Stimulated activated CD8-positive, alpha-beta memory T cell treated with anti-CD3 and anti-CD28 coated beads, Interleukin-12 subunit alpha, Interleukin-12 subunit beta, amount 100 ng/mL, for 24 hours (primary cell): ENCODE measurements around the gene EMP2.
"Not testable (repeated sequence)": the region's sequence is repeated elsewhere in the genome, so short reads cannot be mapped to it uniquely, and the experiment has no call there.

Experiments used
- DNase-seq: peaks from one replicate; pipeline ENCODE4 v3.0.0-alpha.2; 2020; ENCODE audit errors: extremely low read depth

Gene EMP2, protein sequence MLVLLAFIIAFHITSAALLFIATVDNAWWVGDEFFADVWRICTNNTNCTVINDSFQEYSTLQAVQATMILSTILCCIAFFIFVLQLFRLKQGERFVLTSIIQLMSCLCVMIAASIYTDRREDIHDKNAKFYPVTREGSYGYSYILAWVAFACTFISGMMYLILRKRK

DNA sequence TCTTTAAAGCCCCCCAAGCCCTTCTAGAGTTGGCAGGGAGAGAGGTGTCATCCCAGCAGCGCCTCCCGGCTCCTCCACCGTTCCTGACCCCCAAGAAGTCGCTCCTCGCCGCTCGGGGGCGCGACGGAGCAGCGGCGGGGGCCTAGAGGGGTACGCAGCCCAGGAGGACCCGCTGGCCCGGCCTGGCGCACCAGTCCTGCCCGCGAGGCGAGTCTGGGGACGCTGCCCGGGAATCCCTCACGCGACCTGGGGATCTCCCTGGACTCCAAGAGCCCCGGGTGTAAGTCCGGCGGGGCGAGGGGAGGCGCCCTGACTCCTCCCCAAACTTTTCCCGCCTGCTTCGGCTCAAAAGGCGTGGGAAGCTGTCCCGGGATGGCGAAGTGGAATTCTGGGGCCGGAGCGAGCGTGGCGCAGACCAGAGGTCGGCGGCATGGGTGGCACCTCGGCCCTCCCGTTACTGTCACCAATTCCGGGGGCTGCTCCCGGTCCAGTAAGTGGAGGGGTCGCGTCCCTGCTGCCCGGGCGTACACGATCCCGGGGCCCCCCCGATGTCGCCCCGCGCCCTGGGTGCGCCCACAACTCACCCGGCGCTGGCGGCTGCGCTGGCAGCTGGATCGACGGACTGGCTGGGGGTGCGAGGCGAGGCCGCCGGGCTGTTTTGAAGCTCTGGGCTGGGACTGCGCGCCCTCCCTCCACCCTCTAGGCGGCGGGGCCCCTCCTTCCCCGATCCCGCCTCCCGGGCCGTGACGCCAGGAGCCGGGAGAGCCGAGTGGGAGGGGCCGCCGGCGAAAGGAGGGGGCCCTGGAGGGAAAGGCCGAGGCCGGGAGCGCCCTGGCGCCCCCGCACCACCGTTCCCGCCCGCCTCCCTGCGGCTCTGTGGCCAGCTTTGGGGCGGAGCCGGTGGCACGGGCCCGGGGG, at the start of gene EMP2:
Gene EMP2, minus strand, starts transcription at position 634 of the 918 bp plus-strand sequence. CDS start 32,981 bp downstream, outside the sequence.
- DNase-seq, result no peak

DNA sequence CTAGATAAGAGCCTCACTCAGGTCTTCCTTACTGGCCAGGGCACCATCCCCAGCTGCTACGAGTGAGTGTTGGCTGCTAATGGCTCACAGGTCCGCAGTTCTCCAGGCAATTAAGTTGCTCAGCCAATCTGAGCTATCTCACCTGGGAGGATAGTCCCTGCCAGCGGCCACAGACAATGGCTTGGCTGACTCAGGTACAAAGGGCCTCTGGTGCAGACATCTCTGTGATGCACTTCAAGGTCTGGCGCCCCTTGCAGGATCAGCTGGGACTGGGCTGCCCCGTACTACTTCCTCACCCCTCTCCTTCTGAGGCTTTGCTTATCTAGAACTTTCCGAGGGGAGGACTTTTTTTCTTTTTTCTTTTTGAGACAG, 49.2 kb upstream of the EMP2 start:
- no peak for DNase-seq

DNA sequence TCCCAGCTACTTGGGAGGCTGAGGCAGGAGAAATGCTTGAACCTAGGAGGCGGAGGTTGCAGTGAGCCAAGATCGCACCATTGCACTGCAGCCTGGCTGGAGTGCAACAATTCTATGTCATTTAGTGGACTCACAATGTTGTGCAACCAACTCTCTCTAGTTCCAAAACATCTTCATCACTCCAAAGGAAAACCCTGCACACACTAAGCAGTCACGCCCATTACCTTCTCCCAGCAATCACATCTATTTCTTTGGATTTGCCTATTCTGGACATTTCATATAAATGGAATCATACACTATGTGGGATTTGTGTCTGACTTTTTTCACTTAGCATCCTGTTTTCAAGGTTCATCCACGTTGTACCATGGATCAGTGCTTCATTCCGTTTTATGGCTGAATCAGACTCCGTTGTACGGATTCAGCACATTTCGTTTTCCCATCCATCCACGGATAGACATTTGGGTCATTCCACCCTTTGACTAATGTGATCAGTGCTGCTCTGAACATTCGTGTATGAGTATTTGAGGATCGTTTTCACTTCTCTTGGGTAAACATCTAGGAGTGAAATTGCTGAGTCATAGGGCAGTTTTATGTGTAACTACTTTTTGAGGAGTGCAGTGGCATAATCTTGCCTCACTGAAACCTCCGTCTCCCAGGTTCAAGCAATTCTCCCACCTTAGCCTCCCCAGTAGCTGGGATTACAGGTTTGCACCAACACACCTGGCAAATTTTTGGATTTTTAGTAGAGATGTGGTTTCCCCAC, 45.4 kb upstream of the EMP2 start:
- no peak for DNase-seq

DNA sequence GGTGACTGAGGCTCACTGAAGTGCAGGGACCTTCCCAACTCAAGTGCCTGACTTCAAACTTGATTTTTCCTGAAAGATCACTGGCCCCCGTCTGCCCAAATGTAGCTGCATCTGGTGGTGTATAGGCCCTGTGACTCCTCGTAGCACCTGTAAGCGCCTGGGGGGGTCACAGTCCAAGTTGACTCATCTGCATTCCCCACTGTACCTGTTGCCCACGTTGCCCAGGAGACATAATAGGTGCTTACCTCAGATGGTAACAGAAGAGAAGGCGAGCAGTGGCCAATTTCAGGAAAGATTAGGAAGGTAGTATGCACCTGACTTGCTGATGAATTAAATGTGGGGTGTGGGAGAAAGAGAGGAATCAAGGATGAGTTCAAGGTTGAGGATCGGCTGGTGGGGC, 44.1 kb upstream of the EMP2 start:
- DNase-seq, result no peak

DNA sequence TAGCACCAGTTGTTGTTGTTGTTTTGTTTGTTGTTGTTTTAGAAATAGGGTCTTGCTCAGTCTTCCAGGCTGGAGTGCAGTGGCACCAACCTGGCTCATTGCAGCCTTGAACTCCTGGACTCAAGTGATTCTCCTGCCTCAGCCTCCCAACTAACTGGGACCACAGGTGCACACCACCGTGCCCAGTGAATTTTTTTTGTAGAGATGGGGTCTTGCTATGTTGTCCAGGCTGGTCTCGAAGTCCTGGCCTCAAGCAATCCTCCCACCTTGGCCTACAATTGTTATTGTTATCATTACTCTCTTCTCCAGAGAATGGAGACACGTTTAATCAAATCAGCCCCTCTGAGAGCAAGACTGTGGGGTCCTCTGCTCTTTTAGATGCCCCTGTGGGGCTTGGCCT, 42.7 kb upstream of the EMP2 start:
- no peak for DNase-seq

DNA sequence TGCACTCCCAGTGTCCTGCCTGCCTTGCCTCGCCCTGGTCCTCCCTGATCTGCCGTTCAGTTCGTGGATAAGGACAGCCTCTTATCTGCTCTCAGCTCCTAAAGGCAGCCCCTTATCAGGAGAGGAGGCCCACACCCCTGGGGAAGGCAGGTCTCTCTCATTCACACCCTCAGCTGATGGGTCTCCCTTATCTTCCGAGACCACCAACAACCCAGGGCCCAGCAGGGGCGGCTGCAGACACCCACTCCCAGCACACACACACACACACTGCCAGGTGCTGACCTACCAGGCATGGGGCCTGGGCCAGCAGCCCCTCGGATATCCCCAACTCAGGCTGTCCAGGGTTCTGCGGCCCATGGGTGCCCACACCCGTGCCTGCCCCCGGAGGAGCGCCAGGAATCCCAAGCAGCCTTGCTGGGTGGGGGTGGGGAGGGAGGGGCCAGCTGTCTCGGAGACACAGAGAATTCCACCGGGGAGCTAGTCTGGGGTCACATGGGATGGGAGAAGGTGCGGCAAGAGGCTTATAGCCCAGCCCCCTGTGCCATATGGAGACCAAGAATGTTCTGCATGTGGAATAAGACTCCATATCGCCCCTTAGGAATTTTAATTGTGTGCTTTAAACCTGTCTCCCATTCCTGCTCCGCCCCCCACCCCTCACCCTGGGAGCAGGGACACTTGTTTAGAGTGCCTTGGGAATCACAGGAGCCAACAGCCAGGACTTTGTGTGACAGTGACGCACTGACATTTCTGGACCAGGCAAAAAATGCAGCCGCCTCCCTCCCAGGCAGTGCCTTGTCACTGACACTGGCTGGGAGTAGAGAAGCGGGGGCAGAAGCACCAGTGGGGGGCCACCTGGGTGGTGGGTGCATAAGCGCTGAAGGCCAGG, 41.9 kb upstream of the EMP2 start:
- no peak for DNase-seq

DNA sequence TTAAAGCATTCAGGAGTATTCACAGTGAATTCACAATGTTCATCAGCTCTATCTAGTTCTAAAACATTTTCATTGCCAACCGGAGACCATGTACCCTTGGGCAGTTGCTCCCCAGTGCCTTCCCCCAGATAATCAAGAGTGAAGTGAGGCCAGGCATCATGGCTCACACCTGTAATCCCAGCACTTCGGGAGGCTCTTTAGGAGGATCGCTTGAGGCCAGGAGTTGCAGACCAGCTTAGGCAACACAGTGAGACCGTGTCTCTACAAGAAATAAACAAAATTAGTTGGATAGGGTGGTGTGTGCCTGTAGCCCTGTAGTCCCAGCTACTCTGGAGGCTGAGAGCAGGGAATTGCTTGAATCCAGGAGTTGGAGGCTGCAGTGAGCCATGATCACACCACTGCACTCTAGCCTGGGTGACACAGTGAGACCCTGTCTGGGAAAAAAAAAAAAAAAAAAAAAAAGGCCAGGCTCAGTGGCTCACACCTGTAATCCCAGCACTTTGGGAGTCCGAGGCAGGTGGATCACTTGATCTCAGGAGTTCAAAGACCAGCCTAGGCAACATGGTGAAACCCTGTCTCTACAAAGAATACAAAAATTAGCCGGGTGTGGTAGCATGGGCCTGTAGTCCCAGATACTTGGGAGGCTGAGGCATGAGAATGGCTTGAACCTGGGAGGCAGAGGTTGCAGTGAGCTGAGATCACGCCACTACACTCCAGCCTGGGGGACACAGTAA, 41.0 kb upstream of the EMP2 start:
- DNase-seq, result not testable (repeated sequence)

DNA sequence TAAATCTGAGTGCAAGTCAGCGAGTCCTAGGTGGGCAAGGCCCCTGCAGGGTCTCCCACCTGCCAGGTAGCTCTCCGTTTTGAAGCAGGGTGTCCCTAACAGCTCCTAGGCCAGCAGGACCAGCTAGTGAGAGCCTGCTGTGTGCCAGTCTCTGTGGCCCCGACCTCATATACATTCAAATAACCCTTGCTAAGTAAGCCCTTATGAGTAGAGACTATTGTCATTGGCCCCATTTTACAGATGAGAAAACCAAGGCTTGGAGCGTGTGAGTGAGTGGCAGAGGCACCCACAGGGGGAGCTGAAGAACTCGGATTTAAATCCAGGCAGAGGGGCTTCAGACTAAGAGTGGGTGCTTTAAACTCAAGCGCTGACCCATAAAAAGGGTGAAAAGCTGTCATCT, 39.7 kb upstream of the EMP2 start:
- DNase-seq, result no peak

DNA sequence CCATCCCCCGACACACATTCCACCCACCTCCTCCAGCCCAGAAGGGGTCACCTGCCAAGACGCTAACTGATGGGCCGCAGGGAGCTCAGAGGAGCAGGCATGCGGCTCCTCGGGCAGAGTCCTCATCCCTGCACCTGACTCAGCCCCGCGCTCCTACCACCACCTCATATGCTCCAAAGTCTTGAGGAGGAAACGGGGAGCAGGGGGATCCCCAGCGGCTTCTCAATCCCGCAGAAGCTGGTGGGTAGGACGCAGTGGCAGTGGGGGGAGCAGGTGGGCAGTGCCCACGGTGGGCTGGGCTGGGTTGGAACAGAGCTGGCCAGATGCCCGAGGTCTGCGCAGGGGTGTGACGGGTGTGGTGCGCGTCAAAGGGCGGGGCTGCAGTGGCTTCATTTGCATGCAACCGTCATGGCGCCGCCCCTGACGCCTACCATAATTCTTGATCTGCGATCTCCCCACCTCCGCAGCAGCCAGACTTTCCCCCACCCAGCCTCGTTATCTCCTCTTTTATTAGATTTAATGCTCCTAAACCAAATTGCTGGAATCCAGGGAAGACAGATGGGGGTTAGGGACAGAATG, 39.0 kb upstream of the EMP2 start:
- no peak for DNase-seq

DNA sequence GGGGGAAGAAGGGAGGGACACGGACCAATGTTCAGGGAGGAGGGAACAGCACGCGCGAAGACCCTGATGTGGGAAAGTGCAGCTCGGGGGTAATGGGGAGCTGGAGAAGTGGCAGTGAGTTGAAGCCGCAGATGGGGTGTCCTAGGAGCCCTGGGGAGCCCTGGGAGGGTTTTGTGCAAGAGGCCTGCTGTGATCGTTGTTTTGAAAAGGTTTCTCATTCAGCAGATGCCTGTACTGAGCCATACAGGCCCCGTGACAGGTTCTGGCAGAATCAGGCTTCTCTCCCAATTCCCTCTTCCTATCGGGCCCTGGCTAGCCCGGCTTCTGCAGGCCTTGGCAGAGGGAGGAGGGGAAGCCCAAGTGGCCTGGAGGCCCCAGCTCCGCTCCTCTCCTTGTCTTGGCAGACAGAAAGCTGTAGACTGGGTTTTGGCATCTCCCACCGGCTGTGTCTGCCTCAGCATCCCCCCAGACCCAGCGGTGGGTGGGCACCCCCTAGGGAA, 38.4 kb upstream of the EMP2 start:
- DNase-seq, result no peak

DNA sequence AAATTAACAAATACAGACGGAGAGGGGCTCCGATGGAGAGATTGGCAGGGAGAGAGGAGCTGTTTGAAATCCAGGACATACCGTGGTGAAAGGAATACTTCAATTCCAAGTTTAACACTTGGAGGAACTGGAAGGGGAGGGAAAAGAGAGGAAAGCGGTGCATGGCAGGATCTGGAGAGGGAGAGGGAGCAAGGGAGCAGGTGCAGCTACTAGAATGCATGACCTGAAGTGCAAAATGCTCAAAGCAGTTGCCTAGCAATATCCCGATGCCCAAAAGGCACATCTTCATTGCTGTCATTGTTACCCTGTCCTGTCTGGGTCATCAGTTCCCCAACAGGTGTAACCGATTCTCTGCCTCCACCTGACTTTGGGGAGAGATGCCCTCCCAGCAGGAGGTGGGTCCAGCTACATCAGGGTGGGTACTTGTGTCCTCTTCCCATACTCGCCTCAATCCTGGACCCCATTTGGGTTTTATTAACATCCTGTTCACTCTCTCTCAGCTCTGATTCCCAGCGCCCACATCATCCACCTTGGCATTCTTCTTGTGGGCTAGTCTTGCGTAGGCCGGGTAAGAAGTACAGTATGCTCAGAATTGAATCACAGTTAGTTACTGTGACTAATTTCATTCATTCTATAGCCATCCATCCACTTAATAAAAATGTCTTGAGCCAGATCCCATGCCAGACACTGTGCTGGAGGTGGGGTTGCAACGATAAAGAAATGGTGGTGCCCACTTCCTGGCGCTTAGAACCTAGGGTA, 37.4 kb upstream of the EMP2 start:
- no peak for DNase-seq

DNA sequence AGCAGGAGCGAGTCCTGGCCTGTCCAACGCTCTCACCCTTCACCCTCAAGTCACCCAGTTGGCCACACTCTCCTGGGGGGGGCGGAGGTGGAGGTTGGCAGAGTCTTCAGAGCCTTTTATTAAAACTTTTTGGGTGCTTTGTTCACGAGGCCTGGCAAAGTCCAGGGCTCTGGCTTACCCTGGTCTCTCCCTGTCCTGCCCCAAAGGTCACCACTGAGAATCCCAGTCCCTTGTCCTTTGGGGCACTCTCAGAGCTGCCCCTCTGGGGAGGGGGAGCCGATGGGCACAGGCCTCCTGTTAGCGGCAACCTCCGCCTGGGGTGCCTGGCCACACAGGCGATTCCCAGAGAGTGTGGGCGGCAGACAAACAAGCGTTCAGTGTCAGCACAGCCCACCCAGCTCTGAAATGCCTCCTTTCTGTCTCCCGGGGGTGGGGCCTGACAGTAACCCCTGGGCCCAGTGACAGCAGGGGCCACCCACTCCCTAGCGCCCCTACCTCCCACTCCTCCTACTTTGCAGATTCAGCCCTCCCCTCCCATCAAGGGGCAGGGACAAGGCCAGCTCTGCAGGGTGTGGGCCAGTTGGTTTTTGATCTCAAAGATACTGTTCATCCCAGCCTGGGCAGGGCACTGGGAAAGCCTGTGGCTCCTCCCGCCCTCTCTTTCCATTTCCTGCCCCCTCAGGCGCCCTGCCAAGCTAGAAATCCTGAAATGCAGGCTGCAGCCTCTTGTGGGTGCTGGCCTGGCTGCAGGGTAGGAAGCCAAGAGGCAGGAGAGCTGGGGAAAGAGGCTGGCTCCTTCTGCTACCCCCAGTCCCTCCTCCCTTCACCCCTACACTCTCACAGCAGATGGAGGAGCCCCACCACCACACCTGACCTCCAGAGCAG, 36.6 kb upstream of the EMP2 start:
- DNase-seq, result no peak

DNA sequence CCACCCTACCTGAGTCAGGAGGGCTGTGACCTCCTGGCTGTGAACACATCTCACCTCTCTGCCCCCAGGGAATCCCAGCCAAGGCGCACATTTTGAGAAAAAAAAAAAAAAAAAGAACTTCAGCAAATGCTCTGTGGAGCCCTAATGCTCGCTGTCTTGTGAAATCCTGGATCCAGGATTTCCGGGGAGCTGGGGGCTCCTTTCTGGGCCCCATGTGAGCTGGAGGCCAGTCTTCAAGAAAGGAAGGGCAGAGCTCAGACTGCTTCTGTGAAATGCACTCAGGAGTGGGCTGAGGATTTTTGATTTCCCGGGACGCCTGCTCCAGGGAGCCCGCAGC, 36.0 kb upstream of the EMP2 start:
- DNase-seq, result no peak

DNA sequence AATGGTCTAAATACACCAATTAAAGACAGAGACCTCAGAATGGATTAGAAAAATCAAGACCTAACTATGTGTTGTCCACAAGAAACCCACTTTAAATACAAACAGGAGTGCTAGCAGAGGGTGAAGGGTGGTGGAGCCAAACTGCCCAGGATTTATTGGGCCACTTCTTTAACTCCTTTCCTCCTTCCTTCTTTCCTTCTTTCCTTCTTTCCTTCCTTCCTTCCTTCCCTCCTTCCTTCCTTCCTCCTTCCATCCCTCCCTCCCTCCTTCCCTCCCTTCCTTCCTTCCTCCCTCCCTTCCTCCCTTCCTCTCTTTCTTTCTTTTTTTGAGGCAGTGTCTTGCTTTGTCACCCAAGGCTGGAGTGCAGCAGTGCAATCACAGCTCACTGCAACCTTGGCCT, 34.3 kb upstream of the EMP2 start:
- DNase-seq, result no peak

DNA sequence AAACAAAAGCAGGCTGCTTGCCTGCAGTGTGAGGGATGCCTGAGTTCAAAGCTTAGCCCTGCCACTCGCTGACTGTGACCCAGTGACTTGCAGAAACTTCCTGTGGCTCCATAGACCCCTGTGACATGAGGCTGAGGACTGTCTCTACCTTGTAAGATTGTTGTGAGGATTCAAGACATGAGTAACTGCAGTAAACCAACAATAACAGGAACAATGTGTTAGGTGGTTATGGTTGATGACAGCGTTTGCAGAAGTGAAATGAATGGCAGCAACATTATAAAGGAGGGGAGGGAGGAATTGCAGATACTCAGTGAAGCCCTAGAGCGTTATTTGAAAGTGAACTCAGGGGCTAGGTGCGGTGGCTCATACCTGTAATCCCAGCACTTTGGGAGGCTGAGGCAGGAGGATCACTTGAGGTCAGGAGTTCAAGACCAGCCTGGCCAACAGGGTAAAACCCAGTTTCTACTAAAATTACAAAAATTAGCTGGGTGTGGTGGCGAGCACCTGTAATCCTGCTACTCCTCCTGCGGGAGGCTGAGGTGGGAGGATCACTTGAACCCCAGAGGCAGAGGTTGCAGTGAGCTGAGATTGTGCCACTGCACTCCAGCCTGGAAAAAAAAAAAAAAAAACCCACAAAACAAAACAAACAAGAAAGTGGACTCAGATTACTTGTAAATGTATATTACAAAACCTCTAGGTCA, 33.5 kb upstream of the EMP2 start:
- DNase-seq, result no peak

DNA sequence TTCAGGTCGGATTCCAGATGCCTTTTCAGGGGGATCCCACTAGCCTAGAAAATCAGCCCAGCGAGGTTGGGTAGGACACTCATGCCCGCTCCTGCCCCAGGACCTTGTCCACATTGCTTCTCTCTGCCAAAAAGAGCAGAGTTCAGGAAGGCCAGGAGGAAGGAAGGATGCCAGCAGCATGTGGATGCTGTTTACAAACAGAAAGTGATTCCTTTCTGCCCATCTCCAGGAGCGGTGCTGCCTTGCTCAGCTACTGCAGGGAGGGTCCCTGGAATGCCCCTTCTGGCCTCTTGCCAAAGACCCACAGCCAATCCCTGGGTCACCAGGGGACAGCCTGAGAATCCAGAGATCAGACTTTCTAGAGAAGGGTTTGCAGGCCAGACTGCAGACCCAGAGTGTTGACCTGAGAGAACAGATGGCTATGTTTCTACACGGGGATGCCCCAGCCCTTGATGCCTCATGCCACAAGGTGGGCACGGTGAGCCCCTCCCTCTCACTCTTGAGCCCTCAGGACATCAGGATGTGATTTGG, 32.3 kb upstream of the EMP2 start:
- DNase-seq, result no peak

DNA sequence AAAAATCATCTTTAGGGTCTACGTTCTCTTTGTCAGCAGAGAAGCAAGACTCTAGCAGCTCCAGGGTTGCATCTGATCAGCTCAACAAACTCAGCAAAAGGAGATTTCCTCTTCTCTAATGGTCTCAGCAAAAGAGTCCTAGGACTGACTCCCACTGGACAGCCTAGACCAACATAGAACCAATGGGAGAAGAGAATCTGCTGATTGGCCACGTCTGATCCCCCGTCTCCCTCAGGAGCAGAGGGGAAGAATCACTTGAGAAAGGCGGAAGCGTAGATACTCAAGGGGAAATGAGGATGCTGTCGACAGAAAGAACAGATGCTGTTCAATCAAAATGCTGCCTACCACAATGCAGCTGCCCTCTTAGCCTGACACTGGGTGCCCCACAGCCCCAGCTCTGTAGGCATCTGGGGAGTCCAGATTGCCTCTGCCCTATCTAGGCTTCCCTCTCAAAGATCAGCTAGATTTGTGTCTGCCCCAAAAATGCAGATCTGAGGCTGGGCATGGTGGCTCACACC, 31.5 kb upstream of the EMP2 start:
- no peak for DNase-seq
